Mesenchymal stem cell (in vitro differentiated cells and primary cell): ENCODE results near the gene ECPAS.

ENCODE experiments used
- DNase-seq: peaks from one replicate; pipeline ENCODE4 v3.0.0-alpha.2; 2013
- H2AFZ ChIP-seq: one replicate; pipeline ENCODE4 v1.6.1; 2013; ENCODE audit warnings: low read depth, mild to moderate bottlenecking, control low read depth, inconsistent platforms, low read length, moderate library complexity
- H2AK5ac ChIP-seq: 2 replicates; pipeline ENCODE4 v1.6.1; 2013; ENCODE audit warnings: low read length, moderate library complexity, mild to moderate bottlenecking, inconsistent platforms; ENCODE audit not compliant: severe bottlenecking
- H2BK120ac ChIP-seq: one replicate; pipeline ENCODE4 v1.6.1; 2013; ENCODE audit warnings: low read depth, mild to moderate bottlenecking, inconsistent platforms, low read length, moderate library complexity
- H2BK12ac ChIP-seq, 2 experiments: one replicate each; pipeline ENCODE4 v1.6.1; 2013; ENCODE audit warnings: inconsistent platforms in 2 of 2, low read length in 2 of 2, mild to moderate bottlenecking in 2 of 2, moderate library complexity in 2 of 2, control low read depth in 1 of 2
- H2BK15ac ChIP-seq: one replicate; pipeline ENCODE4 v1.6.1; 2013; ENCODE audit warnings: mild to moderate bottlenecking, low read depth, inconsistent platforms; ENCODE audit not compliant: poor library complexity, severe bottlenecking
- H2BK5ac ChIP-seq: 2 replicates; pipeline ENCODE4 v1.6.1; 2013; ENCODE audit warnings: low read depth, mild to moderate bottlenecking, low read length, control low read depth, inconsistent platforms; ENCODE audit not compliant: poor library complexity, severe bottlenecking
- H3K14ac ChIP-seq, 2 experiments: one replicate each; pipeline ENCODE4 v1.6.1; 2013; ENCODE audit warnings: inconsistent platforms in 2 of 2, low read length in 2 of 2, control low read depth in 1 of 2, mild to moderate bottlenecking in 1 of 2, moderate library complexity in 1 of 2
- H3K18ac ChIP-seq, 2 experiments: one replicate each; pipeline ENCODE4 v1.6.1; 2013; ENCODE audit warnings: inconsistent platforms in 2 of 2, low read length in 2 of 2, control low read depth in 1 of 2, low read depth in 1 of 2, mild to moderate bottlenecking in 1 of 2
- H3K23ac ChIP-seq, 2 experiments: one replicate each; pipeline ENCODE4 v1.6.1; 2013; ENCODE audit warnings: inconsistent platforms in 2 of 2, low read length in 2 of 2, mild to moderate bottlenecking in 2 of 2, moderate library complexity in 2 of 2, control low read depth in 1 of 2
- H3K27ac ChIP-seq: 2 replicates; pipeline ENCODE4 v1.5.1; 2013; ENCODE audit warnings: mild to moderate bottlenecking, moderate library complexity, low read length, control low read depth, inconsistent platforms; ENCODE audit not compliant: poor library complexity, severe bottlenecking
- H3K27me3 ChIP-seq, 2 experiments: 2 replicates each; pipeline versions ENCODE4 v1.6.1 to v1.7.0; 2013; ENCODE audit warnings: low read length in 2 of 2, mild to moderate bottlenecking in 2 of 2, moderate library complexity in 2 of 2, control low read depth in 1 of 2, inconsistent platforms in 1 of 2; ENCODE audit not compliant: control insufficient read depth in 1 of 2, insufficient read depth in 1 of 2
- H3K36me3 ChIP-seq, 2 experiments: 2 replicates each; pipeline versions ENCODE4 v1.6.1 to v1.7.0; 2013; ENCODE audit warnings: low read length in 2 of 2, control low read depth in 1 of 2, inconsistent platforms in 1 of 2, low read depth in 1 of 2, mild to moderate bottlenecking in 1 of 2; ENCODE audit not compliant: insufficient read depth in 2 of 2, control insufficient read depth in 1 of 2
- H3K4ac ChIP-seq, 2 experiments: one replicate each; pipeline ENCODE4 v1.6.1; 2013; ENCODE audit warnings: inconsistent platforms in 2 of 2, low read length in 2 of 2, mild to moderate bottlenecking in 2 of 2, moderate library complexity in 2 of 2, control low read depth in 1 of 2, low read depth in 1 of 2
- H3K4me1 ChIP-seq: 2 replicates; pipeline ENCODE4 v1.6.1; 2013; ENCODE audit warnings: low read depth, low read length, control low read depth; ENCODE audit not compliant: control insufficient read depth, insufficient read depth
- H3K4me2 ChIP-seq: 2 replicates; pipeline ENCODE4 v1.6.1; 2013; ENCODE audit warnings: low read length, mild to moderate bottlenecking, inconsistent platforms; ENCODE audit not compliant: poor library complexity, severe bottlenecking
- H3K4me3 ChIP-seq, 2 experiments: 2 replicates each; pipeline versions ENCODE4 v1.5.1 to v1.7.0; 2013; ENCODE audit warnings: low read length in 2 of 2, mild to moderate bottlenecking in 2 of 2, control low read depth in 1 of 2, low read depth in 1 of 2; ENCODE audit not compliant: insufficient read depth in 1 of 2
- H3K79me1 ChIP-seq: replicated peaks from 2 replicates; pipeline ENCODE4 v1.6.1; 2013; ENCODE audit warnings: mild to moderate bottlenecking, control low read depth, low read length, inconsistent platforms; ENCODE audit not compliant: poor library complexity, severe bottlenecking
- H3K9ac ChIP-seq: 2 replicates; pipeline ENCODE4 v1.7.0; 2013; ENCODE audit warnings: mild to moderate bottlenecking, low read length, moderate library complexity
- H3K9me3 ChIP-seq: 2 replicates; pipeline ENCODE4 v1.7.0; 2013; ENCODE audit warnings: mild to moderate bottlenecking, low read length; ENCODE audit not compliant: control insufficient read depth
- H4K8ac ChIP-seq: one replicate; pipeline ENCODE4 v1.6.1; 2013; ENCODE audit warnings: inconsistent platforms, mild to moderate bottlenecking, low read length, moderate library complexity
- H4K91ac ChIP-seq: one replicate; pipeline ENCODE4 v1.6.1; 2013; ENCODE audit warnings: mild to moderate bottlenecking, low read length, inconsistent platforms
- WGBS: methylation state at CpG from one replicate; pipeline ENCODE4 v1.1.7; 2013; ENCODE audit warnings: mixed read lengths; 5-methylcytosine and 5-hydroxymethylcytosine counted together

ECPAS gene

GRCh38 chr9:111400564-111400898 lies 83.7 kb downstream of the ECPAS start:
- H2AFZ ChIP-seq, result no peak overlapping the region
- H2BK15ac ChIP-seq, result no peak overlapping the region
- H3K18ac ChIP-seq, result no peak overlapping the region
- H3K4ac ChIP-seq, result no peak overlapping the region
- no peak overlapping the region for H3K14ac ChIP-seq
- no peak overlapping the region for H3K4me2 ChIP-seq
- no peak overlapping the region for H2BK120ac ChIP-seq
- peak; percentile 23 for DNase-seq
- H3K4me3 ChIP-seq, result peak overlapping the region in 1 of 2 experiments; percentile 7
- H3K9ac ChIP-seq, result no peak overlapping the region
- H4K8ac ChIP-seq, result no peak overlapping the region
- peaks cover 55% of the 10 kb centered on the region for H3K9me3 ChIP-seq
- H3K4me1 ChIP-seq, result no peaks in the 10 kb centered on the region
- no peak overlapping the region for H2AK5ac ChIP-seq
- no peak overlapping the region for H2BK5ac ChIP-seq
- H3K23ac ChIP-seq, result no peak overlapping the region
- H3K27me3 ChIP-seq, result no peaks in the 10 kb centered on the region
- H3K27ac ChIP-seq, result no peak overlapping the region
- no peak overlapping the region for H4K91ac ChIP-seq
- no peak overlapping the region for H2BK12ac ChIP-seq
- peaks cover 21 to 95% of the 10 kb centered on the region in 2 experiments for H3K36me3 ChIP-seq
- peaks cover 18% of the 10 kb centered on the region for H3K79me1 ChIP-seq

DNA sequence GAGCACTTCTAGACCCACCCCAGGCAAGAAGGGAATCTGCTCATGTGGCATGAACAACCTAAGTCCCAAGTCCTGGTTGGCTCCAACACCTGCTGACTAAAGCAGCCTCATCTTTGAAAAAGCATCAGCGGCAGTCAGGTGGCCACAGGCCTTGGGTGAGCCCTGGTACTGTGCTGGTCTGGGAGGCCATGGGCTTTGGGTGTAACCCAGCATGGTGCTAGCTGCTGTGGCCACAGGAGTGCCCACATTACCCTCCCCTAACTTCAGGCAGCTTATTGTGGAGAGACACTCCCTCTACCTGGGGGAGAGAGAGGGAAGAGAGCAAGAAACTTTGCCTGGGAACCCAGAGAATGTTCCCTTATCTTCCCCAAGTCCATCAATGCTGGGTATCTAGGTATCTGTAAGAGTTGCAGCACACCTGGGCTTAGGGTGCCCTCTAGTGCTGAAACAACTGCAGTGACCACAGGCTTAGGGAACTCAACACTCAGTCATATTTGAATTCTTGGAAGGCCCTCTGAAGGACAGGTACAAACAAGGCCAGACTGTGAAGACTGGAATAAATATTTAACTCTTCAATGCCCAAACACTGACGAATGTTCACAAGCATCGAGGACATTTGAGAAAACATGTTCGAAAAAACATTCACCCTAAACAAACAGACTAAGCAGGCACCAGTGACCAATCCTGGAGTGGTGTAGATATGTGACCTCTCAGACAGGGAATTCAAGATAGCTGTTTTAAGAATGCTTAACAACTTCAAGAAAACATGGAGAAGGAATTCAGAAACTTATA lies 84.2 kb downstream of the ECPAS start:
- peaks cover 18% of the 10 kb centered on the region for H3K79me1 ChIP-seq
- no peak overlapping the region for H3K4me3 ChIP-seq
- no peaks in the 10 kb centered on the region for H3K27me3 ChIP-seq
- no peak overlapping the region for H4K91ac ChIP-seq
- H2BK15ac ChIP-seq, result no peak overlapping the region
- H2AFZ ChIP-seq, result no peak overlapping the region
- no peak overlapping the region for H3K4me2 ChIP-seq
- H3K36me3 ChIP-seq, result peaks cover 21 to 95% of the 10 kb centered on the region in 2 experiments
- H2BK120ac ChIP-seq, result no peak overlapping the region
- H3K4me1 ChIP-seq, result no peaks in the 10 kb centered on the region
- no peak overlapping the region for H3K27ac ChIP-seq
- no peak overlapping the region for H2BK5ac ChIP-seq
- H3K23ac ChIP-seq, result no peak overlapping the region
- no peak overlapping the region for H3K4ac ChIP-seq
- WGBS, result 67% methylated on average over 3 of the region's 4 CpGs
- DNase-seq, result peak; percentile 22
- no peak overlapping the region for H4K8ac ChIP-seq
- no peak overlapping the region for H3K14ac ChIP-seq
- H3K9ac ChIP-seq, result no peak overlapping the region
- no peak overlapping the region for H2BK12ac ChIP-seq
- H2AK5ac ChIP-seq, result no peak overlapping the region
- no peak overlapping the region for H3K18ac ChIP-seq
- H3K9me3 ChIP-seq, result peaks cover 49% of the 10 kb centered on the region

- Histone ChIP-seq H3K4me3 (no peak overlapping the region), H2AK5ac (no peak overlapping the region), H2AFZ (no peak overlapping the region), H3K27me3 (no peaks in the 10 kb centered on the region), H4K91ac (no peak overlapping the region), H4K8ac (no peak overlapping the region), H3K4me2 (no peak overlapping the region), H3K23ac (no peak overlapping the region), H3K79me1 (peaks cover 21% of the 10 kb centered on the region), H3K4ac (no peak overlapping the region), H3K14ac (no peak overlapping the region), H2BK12ac (no peak overlapping the region), H3K27ac (no peak overlapping the region), H3K9ac (no peak overlapping the region), H3K9me3 (peaks cover 43% of the 10 kb centered on the region), H3K18ac (no peak overlapping the region), H2BK120ac (no peak overlapping the region), H3K36me3 (peaks cover 19 to 95% of the 10 kb centered on the region in 2 experiments), H2BK15ac (no peak overlapping the region), H3K4me1 (no peaks in the 10 kb centered on the region), H2BK5ac (no peak overlapping the region)
- DNase-seq, result no peak
- WGBS, result 99% methylated on average over 4 of the region's 4 CpGs
Measured at GRCh38 chr9:111399211-111399739, 84.9 kb downstream of the ECPAS start.

DNA sequence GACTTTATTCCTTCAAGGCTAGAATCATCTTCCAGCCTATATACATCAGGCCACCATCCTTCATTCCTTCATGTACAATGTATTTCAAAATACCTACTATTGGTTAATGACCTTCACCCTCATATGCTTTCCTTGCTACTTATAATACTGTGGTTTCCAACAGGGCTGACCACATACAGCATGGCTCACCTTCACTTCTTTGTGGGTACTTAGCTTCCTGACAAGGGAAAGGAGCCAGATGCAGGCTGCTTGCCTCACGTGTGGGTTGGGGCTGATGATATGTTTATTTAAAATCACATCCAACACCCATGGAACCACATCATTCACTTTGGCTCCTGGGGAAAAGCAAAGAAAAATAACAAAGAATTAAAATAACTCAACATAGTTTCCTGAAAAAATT lies 90.2 kb downstream of the ECPAS start:
- H3K18ac ChIP-seq, result no peak overlapping the region
- H3K23ac ChIP-seq, result no peak overlapping the region
- no peak overlapping the region for H4K91ac ChIP-seq
- no peak overlapping the region for H2AK5ac ChIP-seq
- no peaks in the 10 kb centered on the region for H3K27me3 ChIP-seq
- no peak overlapping the region for H3K4me2 ChIP-seq
- no peak overlapping the region for H3K14ac ChIP-seq
- no peak overlapping the region for H3K27ac ChIP-seq
- no CpG with 5 or more reads among the region's 1 CpG for WGBS
- H3K36me3 ChIP-seq, result peaks cover 25 to 97% of the 10 kb centered on the region in 2 experiments
- H4K8ac ChIP-seq, result no peak overlapping the region
- no peak overlapping the region for H2AFZ ChIP-seq
- H3K4me3 ChIP-seq, result no peak overlapping the region
- no peak for DNase-seq
- no peak overlapping the region for H2BK12ac ChIP-seq
- no peak overlapping the region for H2BK120ac ChIP-seq
- no peak overlapping the region for H2BK5ac ChIP-seq
- no peak overlapping the region for H2BK15ac ChIP-seq
- no peak overlapping the region for H3K4ac ChIP-seq
- no peak overlapping the region for H3K9ac ChIP-seq
- peaks cover 19% of the 10 kb centered on the region for H3K79me1 ChIP-seq
- no peaks in the 10 kb centered on the region for H3K9me3 ChIP-seq
- no peaks in the 10 kb centered on the region for H3K4me1 ChIP-seq
